Stimulated activated CD4-positive, alpha-beta T cell treated with anti-CD3 and anti-CD28 coated beads, Interleukin-4, amount 100 ng/mL, for 1 hour (primary cell): ENCODE data around the gene RPUSD3.
"Not testable (repeated sequence)": the region's sequence is repeated elsewhere in the genome, so short reads cannot be mapped to it uniquely, and the experiment has no call there.

Experiments used
- DNase-seq: peaks from one replicate; pipeline ENCODE4 v3.0.0-alpha.2; 2020

Gene RPUSD3

DNA sequence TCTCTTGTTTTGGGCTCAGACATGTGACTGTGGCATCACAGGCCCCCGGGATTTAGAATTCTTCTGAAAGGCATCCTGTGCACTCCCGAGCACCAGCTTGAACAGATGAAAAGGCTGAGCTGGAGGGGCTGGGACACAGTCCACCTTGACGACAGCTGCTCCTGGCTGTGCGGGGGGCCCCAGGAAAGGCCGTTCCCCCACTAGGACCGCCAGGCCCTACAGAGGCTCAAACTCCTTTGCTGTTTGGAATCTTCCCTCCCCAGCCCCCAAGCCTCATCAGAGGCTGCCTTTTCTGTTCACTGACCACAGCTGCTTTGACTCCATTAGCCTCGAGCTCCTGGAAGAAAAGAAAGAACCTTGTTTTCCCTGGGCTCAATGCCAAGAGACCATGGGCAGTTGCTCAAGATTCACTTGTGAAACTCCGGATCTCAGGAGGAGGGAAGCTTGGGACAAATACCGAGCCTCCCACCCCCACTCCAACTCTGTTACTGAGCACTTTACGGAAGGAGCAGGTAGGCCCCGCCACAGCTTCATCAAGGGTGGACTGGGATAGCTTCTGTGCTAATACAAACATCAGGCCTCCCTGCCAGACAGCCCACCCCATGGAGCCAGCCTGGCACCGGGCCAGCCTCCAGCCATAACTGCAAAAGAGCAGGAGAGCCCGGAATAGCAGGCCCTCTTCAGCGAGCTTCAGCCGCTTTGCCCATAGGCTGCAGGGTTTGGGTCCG lies 20.6 kb upstream of the RPUSD3 start:
- no peak for DNase-seq

DNA sequence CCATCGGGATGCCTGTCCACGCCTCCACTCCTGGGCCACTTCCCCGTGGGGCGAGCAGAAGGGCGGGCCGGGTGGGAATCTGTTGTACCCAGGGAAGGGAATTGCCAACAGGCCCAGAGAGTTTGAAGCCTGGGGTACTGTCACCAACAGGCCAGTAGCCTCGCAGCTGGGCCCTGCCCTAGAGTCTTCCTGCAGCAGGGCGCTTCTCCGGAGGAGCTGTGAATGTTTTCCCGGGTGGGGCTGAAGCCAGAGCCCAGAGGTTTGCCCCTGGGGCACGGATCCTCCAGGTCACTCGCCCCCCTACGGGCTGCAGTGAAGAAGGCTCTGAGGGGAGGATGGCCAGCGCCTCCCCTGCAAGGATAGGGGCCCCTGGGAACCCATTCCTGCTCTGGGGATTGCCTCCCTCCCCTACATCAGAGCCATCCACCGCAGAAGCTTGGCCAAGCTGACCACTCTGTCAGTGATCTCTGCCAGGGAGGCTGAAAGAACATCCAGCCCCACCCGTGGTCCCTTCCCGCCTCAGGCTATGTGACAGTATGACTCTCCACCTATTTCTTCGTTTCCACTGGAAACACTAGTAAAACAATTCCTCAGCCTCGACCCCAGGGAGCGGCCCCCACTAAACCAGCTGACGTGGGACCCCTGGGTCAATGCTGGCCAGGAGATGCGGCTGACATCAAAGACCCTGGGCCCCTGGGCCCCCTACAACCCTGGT lies 19.4 kb upstream of the RPUSD3 start:
- no peak for DNase-seq

- peak; percentile 44 for DNase-seq
Measured at GRCh38 chr3:9862391-9863057, 18.7 kb upstream of the RPUSD3 start.

GRCh38 chr3:9861626-9862130 lies 17.9 kb upstream of the RPUSD3 start:
- DNase-seq, result no peak

GRCh38 chr3:9861201-9861600 lies 17.4 kb upstream of the RPUSD3 start:
- no peak for DNase-seq

- DNase-seq, result no peak
Measured at GRCh38 chr3:9859530-9860025, 15.8 kb upstream of the RPUSD3 start.

DNA sequence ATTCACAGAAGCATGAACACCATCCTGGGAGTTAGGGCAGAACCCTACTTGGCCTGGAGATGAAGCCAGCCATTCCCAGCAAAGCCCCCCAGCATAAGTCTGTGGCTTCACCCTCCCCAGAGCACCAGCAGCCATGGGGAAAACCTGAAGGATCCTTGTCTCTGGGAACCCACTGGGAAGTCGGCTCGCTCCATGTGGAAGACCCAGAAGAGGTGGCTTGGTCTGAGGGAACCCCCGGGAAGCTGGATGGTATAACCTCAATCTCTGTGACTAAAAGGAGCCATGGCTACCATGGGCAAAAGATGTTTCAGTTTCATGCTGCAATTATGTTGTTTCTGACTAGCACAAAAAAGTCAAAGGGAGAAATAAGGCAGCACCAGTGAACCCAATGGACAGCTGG lies 11.8 kb upstream of the RPUSD3 start:
- no peak for DNase-seq

DNA sequence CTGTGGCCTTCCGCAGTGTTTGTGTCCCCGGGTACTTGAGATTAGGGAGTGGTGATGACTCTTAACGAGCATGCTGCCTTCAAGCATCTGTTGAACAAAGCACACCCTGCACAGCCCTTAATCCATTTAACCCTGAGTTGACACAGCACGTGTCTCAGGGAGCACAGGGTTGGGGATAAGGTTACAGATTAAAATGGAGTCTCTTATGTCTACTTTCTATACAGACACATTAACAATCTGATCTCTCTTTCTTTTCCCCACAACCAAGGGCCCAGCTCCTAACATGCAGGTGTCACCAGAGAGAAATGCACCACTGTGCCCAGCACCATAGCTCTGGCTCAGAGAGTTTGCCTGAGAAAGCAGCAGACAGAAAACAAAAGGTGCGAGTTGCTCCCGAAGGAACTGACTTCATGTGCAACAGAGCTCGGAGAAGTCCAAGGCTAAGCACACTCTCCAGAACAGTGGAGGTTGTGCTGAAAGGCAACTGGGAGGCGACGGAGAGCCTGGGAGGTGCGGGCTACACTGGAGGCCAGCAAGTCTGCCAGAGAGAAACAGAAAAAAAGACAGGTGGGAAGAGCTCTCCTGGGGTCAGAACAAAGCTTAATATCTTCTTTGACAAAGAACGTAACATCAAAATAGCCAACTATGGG lies 10.6 kb upstream of the RPUSD3 start:
- DNase-seq, result not testable (repeated sequence)

DNA sequence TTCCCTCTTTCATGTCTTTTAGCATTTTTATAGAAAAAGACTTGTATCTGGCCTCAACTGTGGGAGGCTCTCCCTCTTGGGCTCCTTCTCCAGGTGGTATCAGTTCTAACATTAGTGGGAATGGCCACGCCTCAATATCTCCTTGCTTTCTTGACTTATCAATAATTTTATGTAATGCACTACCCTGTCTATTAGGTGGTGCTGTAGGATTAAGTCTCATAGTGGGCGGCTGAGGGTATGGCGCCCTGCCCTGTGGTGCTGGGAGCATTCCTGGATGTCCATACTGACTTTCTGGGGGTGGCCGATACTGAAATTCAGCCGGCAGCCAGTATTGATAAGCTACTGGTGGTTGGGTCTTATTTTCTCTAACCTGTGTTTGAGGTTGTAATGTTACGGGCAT lies 8.7 kb upstream of the RPUSD3 start:
- DNase-seq, result no peak

DNA sequence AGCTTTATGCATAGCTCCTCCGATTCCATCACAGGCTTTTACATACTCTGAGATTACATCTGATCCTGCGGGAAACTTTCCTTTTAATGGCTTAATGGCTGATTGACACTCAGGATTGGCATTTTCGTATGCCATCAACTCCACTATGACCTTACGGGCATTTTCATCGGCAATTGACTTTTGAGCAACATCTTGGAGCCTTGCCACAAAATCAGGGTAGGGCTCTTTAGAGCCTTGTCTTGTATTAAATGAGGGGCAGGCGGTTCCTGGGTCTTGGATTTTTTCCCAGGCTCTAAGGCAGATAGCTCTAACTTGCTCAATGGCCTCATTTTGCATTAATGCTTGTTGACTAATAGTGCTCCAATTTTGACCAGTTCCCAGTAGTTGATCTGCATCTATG lies 8.1 kb upstream of the RPUSD3 start:
- not testable (repeated sequence) for DNase-seq

DNA sequence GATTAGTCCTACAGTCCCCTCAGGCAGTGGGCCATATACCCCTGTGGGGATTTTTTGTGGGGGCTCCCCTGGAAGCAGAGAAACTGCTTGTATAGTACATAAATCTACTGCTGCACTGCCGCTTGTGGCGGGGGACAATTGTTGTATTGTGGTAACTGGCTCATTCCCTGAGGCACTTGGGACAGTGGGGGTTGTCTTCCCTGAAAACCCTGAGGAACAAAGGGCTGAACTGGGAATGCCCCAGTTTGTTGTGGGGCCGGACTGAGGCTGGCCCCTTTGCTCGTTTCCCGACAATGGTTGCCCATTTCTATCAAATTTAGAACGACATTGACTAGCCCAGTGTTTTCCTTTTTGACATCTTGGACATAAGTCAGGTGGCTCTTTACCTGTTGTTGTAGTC lies 7.6 kb upstream of the RPUSD3 start:
- not testable (repeated sequence) for DNase-seq

GRCh38 chr3:9848860-9849259 lies 5.1 kb upstream of the RPUSD3 start:
- not testable (repeated sequence) for DNase-seq

GRCh38 chr3:9847870-9848269 lies 4.1 kb upstream of the RPUSD3 start:
- DNase-seq, result not testable (repeated sequence)

DNA sequence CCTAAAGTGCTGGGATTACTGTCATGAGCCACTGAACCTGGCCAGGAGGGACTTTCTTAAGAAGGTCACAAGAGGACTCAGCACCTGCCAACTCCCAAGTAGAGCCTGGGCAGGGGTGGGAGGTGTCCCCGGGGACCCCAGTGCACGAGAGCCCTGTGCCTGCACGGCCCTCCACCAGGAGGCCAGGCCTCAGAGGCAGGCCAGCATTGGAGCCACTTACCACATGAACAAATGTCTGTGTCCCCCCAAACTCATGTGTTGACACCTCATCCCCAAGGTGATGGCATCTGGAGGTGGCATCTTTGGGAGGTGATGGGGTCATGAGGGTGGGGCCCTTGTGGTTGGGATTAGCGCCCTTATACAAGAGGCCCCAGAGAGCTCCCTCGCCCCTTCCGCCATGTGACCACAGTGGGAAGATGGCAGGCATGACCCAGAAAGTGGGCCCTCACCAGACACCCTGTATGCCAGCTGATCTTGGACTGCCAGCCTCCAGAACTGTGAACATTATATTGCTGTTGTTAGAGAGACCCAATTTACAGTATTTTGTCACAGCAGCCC lies 3.2 kb upstream of the RPUSD3 start:
- no peak for DNase-seq

GRCh38 chr3:9846231-9846630 lies 2.4 kb upstream of the RPUSD3 start:
- no peak for DNase-seq

DNA sequence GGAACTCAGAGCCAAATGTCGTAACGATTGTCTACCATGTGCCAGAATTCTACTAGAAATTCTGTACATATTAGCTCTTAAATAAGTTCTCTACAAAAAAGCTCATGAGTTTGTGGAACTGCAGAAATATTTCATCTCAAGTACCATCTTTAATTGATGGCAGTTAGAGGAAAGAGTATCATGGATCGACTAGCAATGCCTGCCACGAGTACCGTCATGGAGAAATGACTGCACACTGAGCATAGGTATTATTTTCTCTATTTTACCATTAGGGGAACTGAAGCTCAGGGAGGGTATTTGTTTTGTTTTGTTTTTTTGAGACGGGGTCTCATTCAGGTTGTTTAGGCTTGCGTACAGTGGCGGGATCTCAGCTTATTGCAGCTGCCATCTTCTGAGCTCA lies 2.8 kb downstream of the RPUSD3 start:
- no peak for DNase-seq

DNA sequence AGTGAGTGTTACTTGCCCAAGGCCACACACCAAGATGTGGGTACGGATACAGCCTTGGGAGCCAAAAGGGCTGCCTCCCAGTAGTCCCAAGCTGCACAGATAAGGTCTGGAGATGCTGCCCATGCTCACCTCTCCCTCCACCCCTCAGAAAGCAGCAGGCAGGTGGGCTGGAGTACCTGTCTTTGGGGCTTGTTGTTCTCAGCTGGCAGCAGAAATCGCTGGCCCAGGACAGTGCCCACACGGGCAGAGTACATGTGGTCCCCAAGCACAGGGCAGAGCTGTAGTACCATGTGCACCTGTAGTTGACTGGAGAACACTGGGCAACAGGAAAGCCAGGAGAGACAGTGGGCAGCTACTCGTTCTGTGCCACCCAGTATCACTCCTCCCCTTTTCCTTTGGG lies 5.0 kb downstream of the RPUSD3 start:
- no peak for DNase-seq

GRCh38 chr3:9837701-9838582 lies 5.9 kb downstream of the RPUSD3 start:
- DNase-seq, result no peak

- DNase-seq, result no peak
Measured at GRCh38 chr3:9834520-9835380, 9.1 kb downstream of the RPUSD3 start.

DNA sequence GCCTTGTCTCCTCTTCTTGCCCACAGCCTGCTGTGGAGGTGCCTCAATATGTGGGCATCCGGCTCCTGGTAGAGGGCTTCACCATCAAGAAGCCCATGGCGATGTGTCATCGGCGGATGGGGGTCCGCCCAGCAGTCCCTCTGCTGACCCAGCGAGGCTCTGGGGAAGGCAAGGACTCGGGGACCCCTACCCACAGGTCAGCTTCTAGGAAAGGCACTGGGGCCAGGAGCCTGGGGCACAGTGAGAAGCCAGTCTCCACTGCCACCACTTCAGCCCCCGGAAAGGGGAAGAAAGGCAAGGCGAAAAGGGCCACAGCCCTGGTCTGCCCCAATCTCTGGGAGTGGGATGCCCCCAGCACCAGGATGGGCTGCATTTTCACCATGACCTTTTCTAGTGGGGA lies 10.7 kb downstream of the RPUSD3 start:
- no peak for DNase-seq

DNA sequence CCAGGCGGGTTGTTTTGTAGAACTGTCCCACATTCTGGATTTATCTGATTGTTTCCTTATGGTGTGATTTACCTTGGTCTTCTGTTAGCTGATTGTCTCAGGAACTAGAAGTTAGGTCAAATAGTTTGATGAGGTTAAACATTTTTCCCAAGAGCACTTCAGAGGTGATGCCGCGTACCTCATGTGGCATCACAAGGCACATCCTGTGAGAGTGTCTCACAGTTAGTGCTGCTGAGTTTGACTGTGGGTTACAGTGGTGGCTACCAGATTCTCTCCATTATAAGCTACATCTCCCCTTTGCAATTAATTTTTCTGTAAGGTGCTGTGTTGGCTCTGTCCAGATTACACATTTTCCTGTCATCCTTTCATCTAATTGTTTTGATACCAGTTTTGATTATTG lies 12.6 kb downstream of the RPUSD3 start:
- DNase-seq, result no peak
